ENCODE measurements around the gene AEBP1. TPM values are rescaled to one million over a fixed set of nuclear protein-coding genes. Genes with fewer than 3 reads are reported as not detected.

The AEBP1 gene
- total RNA-seq, 1 experiment from 2014 or later, result 0.54 TPM

GRCh38 chr7:44104860-44105771 lies 971 bp downstream of the AEBP1 start:
- H3K27me3 Mint-ChIP-seq (ENCODE audit: insufficient read depth, unreplicated experiment), result no peaks in the 10 kb centered on the region
- H3K27ac Mint-ChIP-seq (ENCODE audit: unreplicated experiment), result no peak overlapping the region
- no peaks in the 10 kb centered on the region for H3K36me3 ChIP-seq (ENCODE audit: control insufficient read depth, insufficient read depth, low read length)
- no peak for DNase-seq
- no peak overlapping the region for H3K4me3 Mint-ChIP-seq (ENCODE audit: unreplicated experiment)
- peaks cover 6% of the 10 kb centered on the region for H3K36me3 Mint-ChIP-seq (ENCODE audit: insufficient read depth, unreplicated experiment)
- no peaks in the 10 kb centered on the region for H3K4me1 Mint-ChIP-seq (ENCODE audit: low read depth, unreplicated experiment)
- H3K9me3 Mint-ChIP-seq (ENCODE audit: unreplicated experiment), result no peaks in the 10 kb centered on the region
- POLR2A ChIA-PET, result no interaction called here
- no peaks in the 10 kb centered on the region; the same call in 1 of the 2 replicates for H3K27me3 ChIP-seq (replicated peaks; ENCODE audit: control insufficient read depth, insufficient read depth, low read length)
- intact Hi-C loops (cut with micrococcal nuclease; ENCODE audit: unreplicated experiment), result no loop called here
- CTCF ChIA-PET, result no interaction called here
- H3K4me1 ChIP-seq, result no peaks in the 10 kb centered on the region; the same call in 1 of the 2 replicates
- BruUV-seq (replicated peaks), result no TSS peak
- H3K9me3 ChIP-seq, result no peaks in the 10 kb centered on the region
- TF ChIP-seq CTCF (IDR thresholded peaks at IDR 0.05; ENCODE audit: insufficient read depth in 1 of 2, low read depth in 1 of 2, low read length in 1 of 2, severe bottlenecking in 1 of 2, unreplicated experiment in 1 of 2), result no peak
- H3K4me3 ChIP-seq (ENCODE audit: low read depth, low read length), result no peak overlapping the region

GRCh38 chr7:44105832-44106231 lies 1.7 kb downstream of the AEBP1 start:
- no peak for TF ChIP-seq CTCF (IDR thresholded peaks at IDR 0.05; ENCODE audit: insufficient read depth in 1 of 2, low read depth in 1 of 2, low read length in 1 of 2, severe bottlenecking in 1 of 2, unreplicated experiment in 1 of 2)
- Mint-ChIP-seq H3K4me1 (ENCODE audit: low read depth, unreplicated experiment) (no peaks in the 10 kb centered on the region), H3K27ac (ENCODE audit: unreplicated experiment) (no peak overlapping the region), H3K4me3 (ENCODE audit: unreplicated experiment) (no peak overlapping the region), H3K9me3 (ENCODE audit: unreplicated experiment) (no peaks in the 10 kb centered on the region), H3K36me3 (ENCODE audit: insufficient read depth, unreplicated experiment) (peaks cover 6% of the 10 kb centered on the region), H3K27me3 (ENCODE audit: insufficient read depth, unreplicated experiment) (no peaks in the 10 kb centered on the region)
- no peaks in the 10 kb centered on the region; the same call in 1 of the 2 replicates for H3K27me3 ChIP-seq (replicated peaks; ENCODE audit: control insufficient read depth, insufficient read depth, low read length)
- BruUV-seq (replicated peaks), result no TSS peak
- ChIA-PET POLR2A (no interaction called here), CTCF (no interaction called here)
- intact Hi-C loops (cut with micrococcal nuclease; ENCODE audit: unreplicated experiment), result no loop called here
- H3K4me1 ChIP-seq, result no peaks in the 10 kb centered on the region; the same call in 1 of the 2 replicates
- no peak for DNase-seq
- H3K9me3 ChIP-seq, result no peaks in the 10 kb centered on the region
- no peaks in the 10 kb centered on the region; the same call in 1 of the 2 replicates for H3K36me3 ChIP-seq (ENCODE audit: control insufficient read depth, insufficient read depth, low read length)
- H3K4me3 ChIP-seq (ENCODE audit: low read depth, low read length), result no peak overlapping the region

DNA sequence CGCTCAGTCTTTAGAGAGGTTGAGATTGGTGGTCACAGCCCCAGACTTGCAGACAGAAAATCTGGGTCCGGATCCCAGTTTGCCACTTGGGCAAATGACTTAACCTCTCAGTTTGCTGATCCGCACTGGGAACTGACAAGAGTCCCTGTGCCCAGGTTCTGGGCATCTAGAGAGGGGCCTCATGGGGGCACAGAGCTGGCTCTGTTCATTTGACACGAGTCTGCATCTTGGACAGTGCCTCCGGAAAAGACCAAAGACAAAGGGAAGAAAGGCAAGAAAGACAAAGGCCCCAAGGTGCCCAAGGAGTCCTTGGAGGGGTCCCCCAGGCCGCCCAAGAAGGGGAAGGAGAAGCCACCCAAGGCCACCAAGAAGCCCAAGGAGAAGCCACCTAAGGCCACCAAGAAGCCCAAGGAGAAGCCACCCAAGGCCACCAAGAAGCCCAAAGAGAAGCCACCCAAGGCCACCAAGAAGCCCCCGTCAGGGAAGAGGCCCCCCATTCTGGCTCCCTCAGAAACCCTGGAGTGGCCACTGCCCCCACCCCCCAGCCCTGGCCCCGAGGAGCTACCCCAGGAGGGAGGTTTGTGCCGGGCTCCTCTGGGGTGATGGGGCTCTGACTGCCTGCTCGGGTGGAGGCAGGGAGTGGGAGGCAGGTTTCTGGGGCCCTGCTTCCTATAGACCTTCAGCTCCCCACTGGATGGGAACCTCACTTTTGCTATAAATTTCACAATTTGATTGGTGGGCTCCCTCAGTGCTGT lies 2.3 kb downstream of the AEBP1 start:
- Mint-ChIP-seq H3K4me3 (ENCODE audit: unreplicated experiment) (no peak overlapping the region), H3K27ac (ENCODE audit: unreplicated experiment) (no peak overlapping the region), H3K4me1 (ENCODE audit: low read depth, unreplicated experiment) (no peaks in the 10 kb centered on the region), H3K9me3 (ENCODE audit: unreplicated experiment) (no peaks in the 10 kb centered on the region), H3K36me3 (ENCODE audit: insufficient read depth, unreplicated experiment) (peaks cover 6% of the 10 kb centered on the region), H3K27me3 (ENCODE audit: insufficient read depth, unreplicated experiment) (no peaks in the 10 kb centered on the region)
- no TSS peak for BruUV-seq (replicated peaks)
- TF ChIP-seq CTCF (IDR thresholded peaks at IDR 0.05; ENCODE audit: insufficient read depth in 1 of 2, low read depth in 1 of 2, low read length in 1 of 2, severe bottlenecking in 1 of 2, unreplicated experiment in 1 of 2), result no peak
- intact Hi-C loops (cut with micrococcal nuclease; ENCODE audit: unreplicated experiment), result no loop called here
- no peaks in the 10 kb centered on the region for H3K4me1 ChIP-seq
- DNase-seq, result no peak
- CTCF ChIA-PET, result no interaction called here
- no peak overlapping the region for H3K4me3 ChIP-seq (ENCODE audit: low read depth, low read length)
- no peaks in the 10 kb centered on the region; the same call in 1 of the 2 replicates for H3K27me3 ChIP-seq (replicated peaks; ENCODE audit: control insufficient read depth, insufficient read depth, low read length)
- no peaks in the 10 kb centered on the region; the same call in 1 of the 2 replicates for H3K36me3 ChIP-seq (ENCODE audit: control insufficient read depth, insufficient read depth, low read length)
- H3K9me3 ChIP-seq, result no peaks in the 10 kb centered on the region
- POLR2A ChIA-PET, result no interaction called here

All from Caco-2 (cell line).